BLaER1 (cell line): ENCODE data around the gene PARP6.

Experiments
- H3K27ac ChIP-seq: shearing (Covaris generic); formaldehyde crosslinking; 2 replicates; pipeline ENCODE4 v1.8.1; 2022
- H3K27me3 ChIP-seq: shearing (Covaris generic); formaldehyde crosslinking; 2 replicates; pipeline ENCODE4 v1.8.1; 2022
- H3K36me3 ChIP-seq: shearing (Covaris generic); formaldehyde crosslinking; 2 replicates; pipeline ENCODE4 v1.8.1; 2022
- H3K4me1 ChIP-seq: shearing (Covaris generic); formaldehyde crosslinking; 2 replicates; pipeline ENCODE4 v1.8.1; 2022
- H3K4me2 ChIP-seq: shearing (Covaris generic); formaldehyde crosslinking; 2 replicates; pipeline ENCODE4 v1.8.1; 2022
- H3K4me3 ChIP-seq: shearing (Covaris generic); formaldehyde crosslinking; 2 replicates; pipeline ENCODE4 v1.8.1; 2022
- H3K9ac ChIP-seq: shearing (Covaris generic); formaldehyde crosslinking; 2 replicates; pipeline ENCODE4 v1.8.1; 2022
- H3K9me3 ChIP-seq: shearing (Covaris generic); formaldehyde crosslinking; 2 replicates; pipeline ENCODE4 v1.8.1; 2022
- H4K20me1 ChIP-seq: shearing (Covaris generic); formaldehyde crosslinking; 2 replicates; pipeline ENCODE4 v1.8.1; 2022
- Cebpa-rat ChIP-seq: shearing (Covaris generic); IDR thresholded peaks from 2 replicates; pipeline ENCODE4 v1.8.1; 2022

The PARP6 gene

DNA sequence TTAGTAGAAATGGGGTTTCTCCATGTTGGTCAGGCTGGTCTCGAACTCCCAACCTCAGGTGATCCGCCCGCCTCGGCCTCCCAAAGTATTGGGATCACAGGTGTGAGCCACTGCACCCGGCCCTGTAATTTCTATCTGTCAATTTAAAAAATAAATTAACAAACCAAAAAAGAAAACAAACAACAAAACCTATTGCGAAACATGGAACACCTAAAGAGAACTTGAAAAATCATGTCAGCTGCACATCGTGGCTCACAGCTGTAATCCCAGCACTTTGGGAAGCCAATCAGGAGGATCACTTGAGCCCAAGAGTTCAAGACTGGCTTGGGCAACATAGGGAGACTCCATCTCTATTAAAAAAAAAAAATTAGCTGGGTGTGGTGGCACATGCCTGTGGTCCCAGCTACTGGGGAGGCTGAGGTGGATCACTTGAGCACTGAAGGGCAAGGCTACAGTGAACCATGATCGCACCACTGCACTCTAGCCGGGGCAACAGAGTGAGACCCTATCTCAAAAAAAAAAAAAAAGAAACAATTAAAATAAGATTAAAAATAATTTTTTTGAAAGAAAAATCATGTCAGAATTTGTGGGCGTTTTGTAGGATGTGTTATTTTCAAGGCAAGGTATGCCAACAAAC, 19.6 kb downstream of the PARP6 start:
- Histone ChIP-seq H3K27ac (no peak overlapping the region), H3K4me2 (no peak overlapping the region), H3K36me3 (peaks cover 100% of the 10 kb centered on the region), H3K4me1 (no peaks in the 10 kb centered on the region), H3K9me3 (no peaks in the 10 kb centered on the region), H3K4me3 (no peak overlapping the region), H3K9ac (no peak overlapping the region), H3K27me3 (no peaks in the 10 kb centered on the region), H4K20me1 (peaks cover 20% of the 10 kb centered on the region)
- 0 out of 2 replicates have a peak, but pooled peaks have one; percentile 33 for TF ChIP-seq Cebpa-rat

DNA sequence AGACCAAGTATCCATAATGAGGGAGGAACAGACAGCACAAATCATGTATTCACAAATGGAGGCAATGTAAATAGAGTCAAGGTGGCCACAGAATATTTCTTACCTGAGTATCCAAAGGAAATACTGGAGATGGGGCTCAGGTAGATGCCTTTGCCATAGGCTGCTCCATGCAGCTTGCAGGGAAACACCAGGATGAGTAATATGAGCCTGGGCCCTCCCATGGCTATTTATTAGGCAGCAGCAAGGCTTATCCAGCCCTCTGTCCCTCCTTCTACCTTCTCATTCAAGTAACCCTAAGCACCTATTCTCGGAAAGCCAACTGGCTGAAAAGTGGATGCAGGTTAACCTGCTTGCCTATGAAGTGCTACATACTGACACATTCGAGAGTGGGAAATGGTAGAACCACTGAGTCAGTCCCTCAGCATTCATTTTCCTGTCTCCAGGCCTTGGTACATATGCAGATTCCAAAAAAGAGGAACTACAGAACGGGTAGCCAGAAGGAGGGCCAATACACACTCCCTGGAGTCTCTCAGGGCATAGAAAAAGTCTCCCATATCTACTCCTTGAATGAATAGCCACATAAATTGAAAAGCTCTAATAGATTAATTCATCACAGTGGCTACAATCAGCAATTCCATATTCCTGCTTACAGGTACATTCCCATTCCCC, 23.1 kb downstream of the PARP6 start:
- no peak for TF ChIP-seq Cebpa-rat
- peaks cover 95% of the 10 kb centered on the region for H3K36me3 ChIP-seq

DNA sequence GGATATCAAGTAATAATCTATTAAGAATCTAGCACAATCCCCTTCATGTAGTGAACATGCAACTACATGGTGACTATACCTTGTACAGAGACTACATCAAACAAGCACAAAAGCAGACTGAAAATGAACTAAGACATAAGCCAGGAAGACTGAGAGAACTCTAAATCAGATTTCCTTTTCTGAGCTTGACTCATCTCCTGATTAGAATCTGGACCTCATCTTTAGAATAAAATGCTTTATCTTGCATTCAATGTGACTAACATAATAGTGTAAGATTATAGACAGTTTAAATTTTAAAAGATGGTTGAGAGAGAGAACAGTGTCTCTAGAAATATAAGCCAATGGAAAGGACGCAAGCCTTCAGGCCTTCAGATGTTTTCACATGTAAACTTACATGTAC, 23.8 kb downstream of the PARP6 start:
- no peak overlapping the region for H3K4me3 ChIP-seq
- no peak for TF ChIP-seq Cebpa-rat
- H3K9ac ChIP-seq: no peak overlapping the region
- no peaks in the 10 kb centered on the region for H3K9me3 ChIP-seq
- no peak overlapping the region for H3K27ac ChIP-seq
- H3K27me3 ChIP-seq: no peaks in the 10 kb centered on the region
- H4K20me1 ChIP-seq: peaks cover 12% of the 10 kb centered on the region
- H3K4me2 ChIP-seq: no peak overlapping the region
- H3K36me3 ChIP-seq: peaks cover 95% of the 10 kb centered on the region
- no peaks in the 10 kb centered on the region for H3K4me1 ChIP-seq

More for the DNA sequence above, 23.1 kb downstream of the PARP6 start:
- H3K4me1 ChIP-seq: no peaks in the 10 kb centered on the region
- no peaks in the 10 kb centered on the region for H3K27me3 ChIP-seq
- no peak overlapping the region for H3K4me2 ChIP-seq
- peaks cover 14% of the 10 kb centered on the region for H4K20me1 ChIP-seq
- no peak overlapping the region for H3K9ac ChIP-seq
- no peak overlapping the region for H3K27ac ChIP-seq
- no peak overlapping the region for H3K4me3 ChIP-seq
- no peaks in the 10 kb centered on the region for H3K9me3 ChIP-seq

DNA sequence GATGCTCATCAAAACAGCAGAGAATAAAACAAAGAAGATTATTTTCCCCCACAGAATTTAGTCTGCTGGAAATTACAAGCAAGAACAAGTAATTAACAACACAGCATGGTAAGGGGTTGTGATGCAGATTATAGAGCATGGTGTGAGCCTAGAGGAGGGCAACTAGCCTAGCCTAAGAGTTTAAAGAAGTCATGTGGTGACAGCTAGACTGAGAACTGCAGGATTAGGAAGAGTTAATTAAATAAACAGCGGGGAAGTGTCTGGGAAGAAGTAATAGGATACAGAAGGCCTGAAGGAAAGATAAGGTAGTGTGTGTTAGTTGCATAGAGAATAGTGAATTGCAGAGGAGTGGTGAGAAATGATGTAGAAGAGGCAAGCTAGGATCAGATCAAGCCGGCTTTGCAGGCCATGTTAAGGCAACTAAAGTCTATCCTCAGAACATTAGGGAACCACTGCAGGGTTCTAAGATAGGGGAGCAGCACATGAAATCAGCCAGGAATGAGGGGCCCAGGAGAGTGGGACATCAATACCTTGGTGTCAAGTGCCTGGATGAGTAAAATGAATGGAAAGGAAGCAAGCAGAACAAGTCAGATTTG, 29.5 kb downstream of the PARP6 start:
- Histone ChIP-seq H3K27ac (no peak overlapping the region), H3K4me3 (no peak overlapping the region), H3K36me3 (peaks cover 88% of the 10 kb centered on the region), H4K20me1 (0 out of 2 replicates have a peak, but pooled peaks cover 10% of the 10 kb centered on the region), H3K4me1 (peaks cover 3% of the 10 kb centered on the region), H3K9ac (no peak overlapping the region; the same call in 1 of the 2 replicates), H3K9me3 (no peaks in the 10 kb centered on the region), H3K4me2 (no peak overlapping the region), H3K27me3 (no peaks in the 10 kb centered on the region)
- no peak for TF ChIP-seq Cebpa-rat

DNA sequence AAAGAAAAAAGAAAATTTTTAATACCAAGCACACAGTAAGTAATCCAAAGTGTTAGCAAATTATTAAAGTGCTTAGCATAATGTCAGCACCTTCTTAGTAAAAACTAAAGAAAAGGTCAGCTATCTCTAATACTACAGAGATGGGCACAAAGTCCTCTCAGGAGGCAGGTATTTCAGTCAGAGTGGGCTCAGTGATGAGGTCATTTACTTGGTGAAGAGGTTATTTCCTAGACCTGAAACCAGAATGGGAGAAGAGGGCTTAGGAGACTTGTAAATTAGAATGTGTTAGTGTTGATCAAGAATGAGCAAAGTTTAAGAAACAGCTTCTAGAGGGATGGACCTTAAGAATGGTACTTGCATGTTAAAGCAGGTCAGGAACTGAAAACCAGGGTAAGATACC, 32.7 kb downstream of the PARP6 start:
- 0 out of 2 replicates have a peak, but pooled peaks cover 10% of the 10 kb centered on the region for H4K20me1 ChIP-seq
- no peak overlapping the region for H3K4me2 ChIP-seq
- no peaks in the 10 kb centered on the region for H3K9me3 ChIP-seq
- H3K9ac ChIP-seq: no peak overlapping the region
- no peak overlapping the region for H3K27ac ChIP-seq
- H3K4me3 ChIP-seq: no peak overlapping the region
- H3K36me3 ChIP-seq: peaks cover 61% of the 10 kb centered on the region
- peaks cover 17% of the 10 kb centered on the region for H3K4me1 ChIP-seq
- H3K27me3 ChIP-seq: no peaks in the 10 kb centered on the region
- no peak for TF ChIP-seq Cebpa-rat

DNA sequence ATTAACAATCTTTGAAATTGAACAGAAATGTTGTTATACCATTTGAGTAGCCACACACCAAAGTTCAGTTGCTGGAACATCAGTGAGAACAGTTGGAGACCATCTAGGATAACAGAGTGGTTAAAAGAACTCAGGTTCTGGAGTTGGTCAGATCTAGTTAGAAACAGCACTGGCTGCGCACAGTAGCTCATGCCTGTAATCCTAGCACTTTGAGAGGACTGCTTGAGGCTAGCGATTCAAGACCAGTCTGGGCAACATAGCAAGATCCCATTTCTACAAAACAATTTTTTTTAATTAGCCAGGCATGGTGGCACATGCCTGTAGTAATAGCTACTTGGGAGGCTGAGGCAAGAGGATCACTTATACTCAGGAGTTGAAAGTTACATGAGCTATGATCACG, 33.8 kb downstream of the PARP6 start:
- Histone ChIP-seq H3K27ac (no peak overlapping the region), H3K36me3 (peaks cover 50% of the 10 kb centered on the region), H3K4me3 (no peak overlapping the region), H3K9me3 (no peaks in the 10 kb centered on the region), H3K4me1 (peaks cover 17% of the 10 kb centered on the region), H3K9ac (no peak overlapping the region), H4K20me1 (0 out of 2 replicates have a peak, but pooled peaks cover 6% of the 10 kb centered on the region), H3K4me2 (no peak overlapping the region), H3K27me3 (no peaks in the 10 kb centered on the region)
- no peak for TF ChIP-seq Cebpa-rat

DNA sequence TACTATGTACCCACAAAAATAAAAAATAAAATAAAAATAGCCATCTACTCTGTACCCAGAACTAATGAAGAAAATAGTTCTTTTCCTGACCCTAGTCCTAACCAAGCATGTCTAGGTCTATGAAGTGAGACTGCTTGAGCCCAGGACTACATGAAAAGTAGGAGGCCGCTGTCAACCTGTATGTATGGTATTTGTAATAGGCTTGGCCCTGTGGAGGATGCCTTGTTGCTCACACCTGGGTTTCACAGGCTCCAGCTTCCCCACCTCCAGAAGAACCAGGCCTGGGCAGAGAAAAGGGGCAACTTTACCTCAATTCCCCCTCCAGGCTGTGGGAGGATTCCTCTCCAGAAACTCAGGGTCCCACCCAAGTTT, 34.5 kb downstream of the PARP6 start:
- Histone ChIP-seq H3K4me1 (peaks cover 18% of the 10 kb centered on the region), H3K4me2 (peak overlapping the region; percentile 63), H3K9ac (no peak overlapping the region), H3K9me3 (no peaks in the 10 kb centered on the region), H3K27me3 (no peaks in the 10 kb centered on the region), H4K20me1 (no peaks in the 10 kb centered on the region), H3K27ac (0 out of 2 replicates have a peak overlapping the region, but pooled peaks have one; percentile 6), H3K4me3 (no peak overlapping the region), H3K36me3 (peaks cover 43% of the 10 kb centered on the region)
- TF ChIP-seq Cebpa-rat: no peak

DNA sequence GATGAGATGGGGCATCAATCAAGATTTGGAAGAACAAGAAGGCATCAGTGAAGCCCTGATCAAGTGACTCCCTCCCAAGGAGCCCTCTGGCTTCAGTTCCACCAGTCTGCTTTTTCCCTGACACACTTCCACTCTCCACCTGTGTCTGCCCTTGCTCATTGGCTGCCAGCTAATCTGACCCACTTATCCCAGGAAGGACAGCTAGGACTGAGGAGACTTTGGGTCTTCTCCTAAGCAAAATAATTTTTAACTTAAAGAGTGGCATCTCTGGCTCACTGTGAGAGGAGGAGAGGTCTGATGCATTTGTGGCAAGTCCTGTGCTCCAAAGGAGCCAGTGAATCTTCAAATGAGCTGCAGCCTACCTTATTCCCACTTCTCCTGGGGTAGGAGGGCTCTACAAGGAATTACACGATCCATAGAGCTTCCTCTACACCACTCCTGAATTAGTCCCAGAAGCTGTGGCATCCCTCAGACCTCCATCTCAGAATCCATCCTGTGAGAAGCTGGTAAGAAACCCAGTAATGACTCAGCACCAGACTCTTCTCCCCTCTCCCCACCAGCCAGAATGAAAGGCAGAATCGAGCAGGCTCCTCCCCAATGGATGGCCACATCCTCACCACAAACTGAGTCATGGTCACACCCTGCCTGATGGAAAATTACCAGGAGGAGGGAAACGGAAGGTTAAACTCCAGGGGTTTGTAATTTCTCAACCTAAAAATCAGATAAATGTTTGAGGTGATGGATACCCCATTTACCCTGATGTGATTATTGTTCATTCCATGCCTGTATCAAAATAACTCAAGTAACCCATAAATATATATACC, 35.1 kb downstream of the PARP6 start:
- Histone ChIP-seq H3K4me3 (no peak overlapping the region), H3K27ac (peak overlapping the region; percentile 28; the same call in 1 of the 2 replicates), H3K9me3 (no peaks in the 10 kb centered on the region), H3K36me3 (peaks cover 37% of the 10 kb centered on the region), H3K4me2 (peak overlapping the region; percentile 63), H3K9ac (peak overlapping the region; percentile 54), H3K27me3 (no peaks in the 10 kb centered on the region), H4K20me1 (no peaks in the 10 kb centered on the region), H3K4me1 (peaks cover 24% of the 10 kb centered on the region)
- TF ChIP-seq Cebpa-rat: no peak

DNA sequence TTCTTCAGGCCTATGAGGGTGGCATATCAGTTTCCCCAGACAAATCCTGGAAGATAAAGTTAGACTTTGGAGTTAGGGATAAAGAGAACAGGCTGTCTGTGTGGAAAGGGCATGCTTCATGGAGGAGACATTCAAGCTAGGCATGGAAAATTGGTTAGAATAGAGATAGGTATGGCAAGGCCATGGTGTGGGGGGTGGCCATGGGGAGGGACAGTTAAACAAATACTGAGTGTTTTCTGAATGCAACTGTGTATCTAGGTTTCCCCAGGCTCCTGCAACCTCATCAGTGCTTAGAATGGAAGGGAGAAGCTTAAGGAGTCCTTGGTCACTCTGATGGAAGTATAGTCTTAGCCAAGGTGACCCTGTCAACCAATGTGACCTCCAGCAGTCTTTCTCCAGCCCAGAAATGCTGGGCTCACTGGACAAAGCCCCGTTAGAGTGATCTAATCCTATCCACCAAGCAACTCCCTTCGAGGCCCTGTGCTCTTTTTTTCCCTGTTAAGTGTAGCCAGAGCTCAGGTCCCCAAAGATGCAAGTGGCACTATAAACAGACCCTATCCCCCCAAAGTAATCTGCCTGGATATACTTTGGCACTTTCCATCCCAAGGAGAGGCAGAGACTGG, 35.9 kb downstream of the PARP6 start:
- Histone ChIP-seq H3K4me3 (no peak overlapping the region), H4K20me1 (no peaks in the 10 kb centered on the region), H3K27ac (peak overlapping the region; percentile 28; the same call in 1 of the 2 replicates), H3K4me2 (peak overlapping the region; percentile 63), H3K9me3 (no peaks in the 10 kb centered on the region), H3K27me3 (no peaks in the 10 kb centered on the region), H3K4me1 (peaks cover 31% of the 10 kb centered on the region), H3K36me3 (peaks cover 29% of the 10 kb centered on the region), H3K9ac (peak overlapping the region; percentile 54; the same call in 1 of the 2 replicates)
- TF ChIP-seq Cebpa-rat: no peak
